HG03039 (cell line): ENCODE data around the gene RNF25.
A peak's percentile ranks its signal among the peaks of the same experiment; 100 is the strongest.

Source experiments
- ATAC-seq: cut with Tn5 transposase; IDR thresholded peaks from one replicate; pipeline ENCODE4 v1.9.1; 2021; ENCODE audit warnings: mild to moderate bottlenecking, moderate library complexity; ENCODE audit not compliant: unreplicated experiment

RNF25 gene, protein sequence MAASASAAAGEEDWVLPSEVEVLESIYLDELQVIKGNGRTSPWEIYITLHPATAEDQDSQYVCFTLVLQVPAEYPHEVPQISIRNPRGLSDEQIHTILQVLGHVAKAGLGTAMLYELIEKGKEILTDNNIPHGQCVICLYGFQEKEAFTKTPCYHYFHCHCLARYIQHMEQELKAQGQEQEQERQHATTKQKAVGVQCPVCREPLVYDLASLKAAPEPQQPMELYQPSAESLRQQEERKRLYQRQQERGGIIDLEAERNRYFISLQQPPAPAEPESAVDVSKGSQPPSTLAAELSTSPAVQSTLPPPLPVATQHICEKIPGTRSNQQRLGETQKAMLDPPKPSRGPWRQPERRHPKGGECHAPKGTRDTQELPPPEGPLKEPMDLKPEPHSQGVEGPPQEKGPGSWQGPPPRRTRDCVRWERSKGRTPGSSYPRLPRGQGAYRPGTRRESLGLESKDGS

DNA sequence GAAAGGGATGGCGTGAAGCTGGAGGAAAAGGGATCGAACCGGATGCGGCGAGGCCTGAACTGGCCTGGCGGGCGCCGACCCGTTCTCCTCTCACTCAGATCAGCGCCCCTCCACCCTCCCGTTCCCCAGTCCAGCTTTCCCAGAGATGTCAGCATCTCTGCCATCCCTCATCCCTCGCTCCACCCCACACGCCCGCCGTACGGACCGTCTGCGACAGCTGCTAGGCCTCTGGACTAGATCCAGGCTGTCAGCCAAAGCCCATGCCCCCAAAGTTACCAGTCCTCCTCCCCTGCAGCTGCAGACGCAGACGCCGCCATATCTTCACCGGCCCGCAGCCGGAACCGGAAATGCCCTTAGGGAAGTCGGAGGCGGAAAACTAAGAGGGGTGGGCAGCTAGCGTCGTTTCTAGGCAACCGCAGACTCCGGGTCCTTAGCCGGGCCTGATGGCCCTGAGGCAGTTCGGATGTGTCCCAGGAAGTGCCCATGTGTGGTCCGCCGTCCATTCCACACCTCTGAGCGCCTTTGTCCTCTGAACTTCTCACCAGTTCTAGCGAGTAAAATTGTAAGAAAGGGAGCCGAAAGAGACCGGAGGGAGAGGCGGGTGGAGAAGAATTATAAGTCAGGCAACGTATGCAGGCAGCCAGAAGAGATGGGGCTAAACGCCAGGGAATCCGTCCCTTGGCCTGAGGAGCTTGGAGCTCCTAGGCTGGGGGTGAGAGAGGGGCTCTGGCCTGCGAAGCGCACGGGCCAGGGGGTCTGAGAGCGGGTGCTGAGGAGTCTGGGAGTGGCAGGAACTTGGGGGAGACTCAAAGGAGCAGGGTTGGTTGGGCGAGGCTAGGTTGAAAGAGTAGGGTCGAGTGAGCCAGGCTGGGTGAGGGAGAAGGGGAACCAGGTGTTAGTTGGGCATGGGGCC is at the start of gene RNF25, which contains the start of gene STK36:
Gene RNF25 (minus strand): TSS at position 349 of the 913 bp plus-strand sequence. CDS start 32 bp downstream, at position 317.
Gene STK36 (plus strand): TSS at position 433 of the 913 bp plus-strand sequence. CDS start 744 bp downstream, outside the sequence.
- ATAC-seq, result peak; percentile 96

DNA sequence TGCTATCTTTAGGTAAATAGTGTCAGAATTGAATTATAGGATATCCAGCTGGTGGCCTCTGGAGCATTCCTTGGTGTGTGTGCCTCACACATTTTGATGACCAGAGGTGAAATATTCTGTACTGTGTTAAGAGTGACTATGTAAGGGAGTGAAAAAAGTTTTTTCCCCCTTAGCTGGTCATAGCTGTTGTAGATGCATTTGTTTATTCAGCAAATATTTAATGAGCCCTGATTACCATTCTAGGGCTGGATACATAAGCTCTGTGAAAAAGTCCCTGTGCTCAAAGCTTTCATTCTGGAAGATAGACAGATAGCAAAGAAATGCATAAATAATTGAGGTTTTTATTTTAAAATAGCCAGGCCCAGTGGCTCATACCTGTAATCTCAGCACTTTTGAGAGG is 49.7 kb upstream of the RNF25 start:
- ATAC-seq, result no peak

DNA sequence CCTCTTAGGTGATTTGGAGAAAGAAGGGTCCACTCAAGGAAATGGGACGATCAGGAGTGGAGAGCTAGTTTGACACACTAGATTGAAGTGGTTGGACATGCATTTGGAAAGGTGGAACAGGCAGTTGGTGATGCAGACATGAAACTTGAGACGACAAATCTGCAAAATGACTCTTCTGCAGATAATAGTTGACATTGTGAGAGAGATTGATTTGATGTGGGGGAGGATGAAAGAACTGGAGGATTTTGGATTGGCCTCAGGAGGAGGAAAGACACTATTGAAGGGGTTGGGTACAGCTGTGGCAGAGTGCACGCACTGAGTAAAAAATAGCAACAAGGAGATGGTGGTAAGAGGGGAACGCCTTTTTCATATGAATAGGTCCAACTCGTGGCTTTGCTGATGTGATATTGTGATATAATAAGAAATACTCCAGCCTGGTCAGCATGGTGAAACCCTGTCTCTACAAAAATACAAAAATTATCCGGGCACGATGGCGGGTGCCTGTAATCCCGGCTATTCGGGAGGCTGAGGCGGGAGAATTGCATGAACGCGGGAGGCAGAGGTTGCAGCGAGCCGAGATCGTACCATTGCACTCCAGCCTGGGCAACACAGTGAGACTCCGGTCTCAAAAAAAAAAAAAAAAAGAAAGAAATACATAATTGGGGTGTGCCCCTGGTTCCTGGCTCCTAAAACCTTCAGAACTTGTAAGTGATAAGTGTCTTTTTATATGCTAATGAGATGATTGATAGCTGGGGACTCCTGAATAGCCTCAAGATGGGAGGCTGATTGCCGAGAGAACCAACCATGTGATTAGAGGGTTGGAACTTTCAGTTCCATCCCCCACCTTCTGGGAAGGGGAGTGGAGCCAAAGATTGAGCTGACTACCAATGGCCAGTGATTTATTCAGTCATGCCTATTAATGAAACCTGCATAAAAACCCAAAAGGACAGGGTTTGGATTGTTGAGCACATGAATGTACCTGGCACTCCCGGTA is 48.5 kb upstream of the RNF25 start:
- no peak for ATAC-seq

DNA sequence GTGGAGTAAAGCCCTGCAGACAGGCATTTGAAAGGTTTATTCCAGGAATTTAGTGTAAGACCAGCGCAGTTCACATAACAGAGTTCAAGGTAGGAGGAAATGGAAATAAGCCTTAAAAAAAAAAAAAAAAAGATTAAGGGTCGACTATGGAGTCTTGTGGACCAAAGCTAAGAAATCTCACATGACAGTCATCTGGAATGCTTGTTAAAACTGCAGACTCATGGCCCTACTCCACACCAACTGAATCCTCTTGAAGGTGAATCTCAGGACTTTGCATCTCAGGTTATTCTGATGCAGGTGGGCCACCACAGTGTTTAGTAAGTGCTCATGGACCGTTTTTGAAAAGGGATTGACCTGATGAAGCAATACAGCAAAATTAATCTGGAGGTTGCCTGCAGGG is 47.7 kb upstream of the RNF25 start:
- no peak for ATAC-seq

DNA sequence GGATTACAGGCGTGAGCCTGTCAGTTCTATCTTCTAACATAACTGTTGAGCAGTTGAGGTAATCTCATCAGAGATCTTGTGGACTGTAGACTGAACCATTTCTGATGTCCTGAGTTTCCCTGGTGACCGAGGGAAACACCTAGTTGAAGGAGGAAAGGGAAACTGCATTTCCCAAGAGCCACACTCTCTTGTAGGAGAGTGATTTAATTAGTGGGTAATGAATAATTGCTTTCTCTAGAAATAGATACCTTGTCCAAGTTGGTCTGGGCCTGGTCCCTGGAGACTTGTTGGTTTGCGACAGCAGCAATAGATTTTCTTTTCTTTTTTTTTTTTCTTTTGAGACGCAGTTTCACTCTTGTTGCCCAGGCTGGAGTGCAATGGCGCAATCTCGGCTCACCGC is 46.3 kb upstream of the RNF25 start:
- no peak for ATAC-seq

DNA sequence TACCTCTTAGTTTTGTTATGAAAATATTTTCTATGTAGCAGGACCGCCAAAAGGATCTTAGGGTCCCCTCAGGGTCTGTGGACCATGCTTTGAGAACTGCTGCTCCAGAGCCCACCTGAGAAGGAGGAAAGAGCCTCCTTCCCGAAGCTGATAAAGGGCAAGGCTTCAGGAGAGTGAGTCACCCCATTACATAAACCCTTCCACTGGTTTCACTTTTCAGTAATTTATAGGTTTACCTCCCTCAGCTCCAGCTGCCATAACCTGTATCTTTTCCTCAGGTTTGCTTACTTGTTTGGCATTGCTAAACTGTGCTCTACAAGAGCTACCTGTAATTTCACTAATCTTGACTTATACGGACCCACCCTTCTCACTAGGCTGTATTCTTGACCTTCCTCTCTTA is 45.5 kb upstream of the RNF25 start:
- no peak for ATAC-seq

DNA sequence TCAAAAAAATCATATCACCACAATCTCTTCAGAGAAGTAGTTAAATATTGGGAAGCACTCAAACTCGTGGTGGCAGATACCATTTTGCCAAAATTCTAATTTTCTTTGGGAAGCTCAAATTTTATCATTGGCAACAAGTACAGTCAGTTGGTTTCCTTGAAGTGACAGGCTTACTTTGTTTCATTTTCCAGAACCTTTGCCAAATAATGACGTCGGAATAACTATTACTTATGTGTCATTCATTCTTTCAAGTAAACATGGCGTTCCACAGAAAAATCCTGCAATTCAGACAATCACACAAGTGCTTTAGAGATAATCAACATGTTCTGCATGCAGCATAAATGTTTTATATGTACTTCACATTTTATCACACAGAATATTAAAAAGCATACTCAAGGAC is 44.3 kb upstream of the RNF25 start:
- no peak for ATAC-seq

DNA sequence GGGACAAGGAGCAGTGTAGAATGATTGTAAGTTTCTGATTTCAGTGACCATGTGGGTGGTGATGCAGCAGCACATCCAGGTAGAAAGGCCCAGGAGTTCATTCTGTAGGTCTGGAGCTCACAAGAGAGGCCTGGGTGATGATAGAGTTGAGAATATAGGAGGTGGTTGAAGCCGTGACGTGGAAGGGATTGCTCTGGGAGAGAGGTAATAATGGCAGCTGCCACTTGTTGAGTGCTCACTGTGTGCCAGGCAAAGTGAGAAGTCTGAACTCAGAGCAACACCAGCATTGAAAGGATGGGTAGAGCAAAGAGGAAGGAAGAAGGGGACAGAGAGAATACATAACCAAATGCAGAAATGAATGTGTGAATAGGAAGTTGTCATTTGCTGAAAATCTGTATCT is 42.1 kb upstream of the RNF25 start:
- no peak for ATAC-seq

DNA sequence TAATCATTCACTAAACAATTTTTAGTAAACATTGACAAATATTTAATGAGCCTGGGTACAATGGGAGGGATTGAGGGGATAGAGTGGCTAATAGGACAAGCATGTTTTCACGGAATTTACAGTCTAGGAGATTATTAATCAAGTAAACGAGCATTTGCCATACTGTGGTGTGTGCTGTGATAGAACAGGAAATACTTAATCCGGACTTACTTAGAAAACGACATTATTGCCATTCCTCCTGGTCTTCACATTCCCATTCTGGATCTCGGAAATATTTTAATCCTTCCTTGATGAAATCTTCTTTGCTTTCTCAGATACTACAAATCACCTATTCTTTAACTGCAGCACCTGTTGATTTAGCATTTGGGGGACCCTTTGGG is 39.7 kb upstream of the RNF25 start:
- ATAC-seq, result no peak

DNA sequence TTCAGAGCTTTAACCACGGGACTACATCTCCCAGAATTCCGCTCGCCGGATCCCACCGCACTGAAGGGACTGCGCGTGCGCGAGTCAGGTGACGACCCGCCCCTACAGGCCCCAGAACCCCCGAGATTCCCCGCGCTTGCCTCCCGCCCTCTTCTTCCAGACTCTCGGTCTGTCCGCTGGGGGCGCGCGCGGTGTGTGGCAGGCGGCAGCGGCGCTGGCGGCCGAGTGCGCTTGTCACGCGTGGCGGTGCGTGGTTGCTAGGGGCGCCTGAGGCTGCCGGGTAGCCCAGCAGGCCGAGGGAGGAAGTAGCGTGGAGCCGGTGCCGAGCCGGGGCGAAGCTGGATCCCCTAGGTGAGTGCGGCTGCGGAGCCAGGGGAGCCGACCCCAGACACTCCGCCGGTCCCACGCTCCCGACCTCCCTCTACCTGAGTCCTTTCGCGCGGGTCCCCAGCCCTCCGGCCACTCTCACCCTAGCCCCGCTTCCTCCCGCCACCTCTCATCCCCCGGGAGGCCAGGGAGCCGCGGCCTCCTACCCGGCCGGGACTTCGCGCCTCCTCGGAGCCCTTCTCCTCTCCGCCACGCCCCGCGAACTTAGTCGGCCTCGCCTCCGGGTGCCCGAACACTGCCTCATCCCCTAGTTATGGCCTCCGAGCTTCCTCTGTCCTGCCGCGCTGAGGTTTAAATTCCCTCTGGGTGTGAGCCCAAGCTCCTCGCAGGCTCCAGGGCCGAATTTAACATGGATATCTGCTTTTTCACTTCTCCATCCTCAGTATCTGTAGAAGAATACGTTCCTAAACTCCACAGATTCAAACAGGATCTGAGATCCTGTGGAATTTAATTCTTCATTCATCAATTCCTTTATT is 39.1 kb upstream of the RNF25 start, which contains the start of gene TTLL4:
Gene TTLL4 (plus strand): TSS at position 149 of the 863 bp plus-strand sequence. CDS start 26,842 bp downstream, outside the sequence.
- ATAC-seq, result peak; percentile 86

DNA sequence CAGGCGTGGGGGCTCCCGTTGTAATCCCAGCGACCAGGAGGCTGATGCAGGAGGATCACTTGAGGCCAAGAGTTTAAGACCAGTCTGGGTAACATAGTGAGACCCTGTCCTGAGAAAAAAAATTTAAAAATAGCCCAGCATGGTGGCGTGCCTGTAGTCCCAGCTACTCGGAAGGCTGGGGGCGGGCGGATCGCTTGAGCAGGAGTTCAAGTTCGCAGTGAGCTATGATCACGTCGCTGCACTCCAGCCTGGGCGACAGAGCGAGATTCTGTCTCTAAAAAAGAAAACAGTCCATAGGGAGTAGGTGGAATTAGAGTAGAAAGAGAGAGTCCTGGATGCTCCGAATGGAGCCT is 38.5 kb upstream of the RNF25 start:
- no peak for ATAC-seq

DNA sequence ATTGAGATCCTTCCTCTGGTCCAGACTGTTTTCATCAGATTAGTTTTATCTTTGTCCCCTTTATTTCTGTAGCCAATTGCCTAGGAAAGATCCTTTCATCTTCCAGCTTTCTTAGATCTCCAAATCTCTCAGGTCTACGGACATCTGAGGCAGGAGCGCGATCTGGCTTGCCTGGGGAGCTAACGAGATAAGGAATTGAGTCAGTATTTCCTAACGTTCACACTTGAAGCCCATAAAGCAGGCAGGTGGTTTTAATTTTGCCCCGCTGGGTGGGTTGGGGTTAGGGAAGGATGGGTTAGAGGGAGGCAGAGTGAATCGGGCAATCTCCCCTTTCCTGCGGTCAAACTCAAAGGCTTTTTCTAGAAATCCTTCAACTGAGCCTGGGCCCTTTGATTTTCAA is 38.1 kb upstream of the RNF25 start:
- ATAC-seq, result no peak

DNA sequence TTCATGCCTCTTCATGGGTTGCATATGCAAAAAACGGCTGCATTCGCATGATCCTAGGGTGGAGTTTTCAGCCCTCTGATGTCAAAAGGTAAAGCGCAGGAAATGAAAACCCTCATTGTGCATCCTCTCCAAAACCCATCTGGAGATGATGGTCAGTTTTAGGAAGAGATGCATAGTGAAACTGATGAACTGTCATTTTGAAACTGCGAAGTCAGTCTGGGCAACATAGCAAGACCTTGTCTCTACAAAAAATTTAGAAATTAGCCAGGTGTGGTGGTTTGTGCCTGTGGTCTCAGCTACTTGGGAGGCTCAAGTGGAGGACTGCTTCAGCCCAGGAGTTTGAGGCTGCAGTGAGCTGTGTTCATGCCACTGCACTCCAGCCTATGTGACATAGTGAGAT is 36.3 kb upstream of the RNF25 start:
- ATAC-seq, result no peak

DNA sequence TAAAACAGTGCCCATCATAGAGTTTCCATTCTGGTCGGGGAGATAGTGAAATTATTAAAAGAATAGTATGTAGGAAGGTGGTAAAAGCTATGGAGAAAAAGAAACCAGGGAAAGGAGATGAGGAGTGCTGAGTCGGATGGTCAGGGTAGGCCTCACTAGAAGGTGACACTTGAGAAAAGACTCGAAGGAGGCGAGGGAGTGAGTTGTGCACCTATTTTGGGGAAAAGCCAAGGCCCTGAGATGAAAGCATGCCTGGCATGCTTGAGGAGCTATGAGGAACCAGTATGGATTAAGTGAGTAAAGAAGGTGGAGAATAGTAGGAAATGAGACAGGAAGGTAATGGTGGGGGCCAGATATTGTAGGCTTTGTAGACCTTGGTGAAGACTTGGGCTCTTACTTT is 31.5 kb upstream of the RNF25 start:
- no peak for ATAC-seq

DNA sequence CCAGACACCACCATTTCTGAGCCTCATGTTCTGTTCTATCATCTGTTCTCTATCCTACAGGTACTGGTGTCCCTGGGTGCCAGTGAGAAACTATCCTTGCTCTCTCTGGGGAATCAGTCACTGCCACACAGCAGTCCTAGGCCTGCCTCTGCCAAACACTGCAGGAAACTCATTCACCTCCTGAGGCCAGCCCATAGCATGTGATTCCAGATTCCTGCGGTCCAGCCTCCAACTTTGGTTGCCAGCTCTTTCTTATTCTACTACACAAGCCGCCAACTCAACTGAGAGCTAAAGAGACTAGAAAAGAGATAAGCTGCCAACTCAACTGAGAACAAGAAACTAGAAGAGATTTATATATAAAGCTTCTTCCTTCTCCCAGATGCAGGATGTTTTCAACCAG is 30.0 kb upstream of the RNF25 start:
- no peak for ATAC-seq

DNA sequence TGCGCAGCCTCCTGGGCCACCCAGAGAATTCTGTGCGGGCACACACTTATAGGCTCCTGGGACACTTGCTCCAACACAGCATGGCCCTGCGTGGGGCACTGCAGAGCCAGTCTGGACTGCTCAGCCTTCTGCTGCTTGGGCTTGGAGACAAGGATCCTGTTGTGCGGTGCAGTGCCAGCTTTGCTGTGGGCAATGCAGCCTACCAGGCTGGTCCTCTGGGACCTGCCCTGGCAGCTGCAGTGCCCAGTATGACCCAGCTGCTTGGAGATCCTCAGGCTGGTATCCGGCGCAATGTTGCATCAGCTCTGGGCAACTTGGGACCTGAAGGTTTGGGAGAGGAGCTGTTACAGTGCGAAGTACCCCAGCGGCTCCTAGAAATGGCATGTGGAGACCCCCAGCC is 27.1 kb upstream of the RNF25 start:
- ATAC-seq, result no peak

DNA sequence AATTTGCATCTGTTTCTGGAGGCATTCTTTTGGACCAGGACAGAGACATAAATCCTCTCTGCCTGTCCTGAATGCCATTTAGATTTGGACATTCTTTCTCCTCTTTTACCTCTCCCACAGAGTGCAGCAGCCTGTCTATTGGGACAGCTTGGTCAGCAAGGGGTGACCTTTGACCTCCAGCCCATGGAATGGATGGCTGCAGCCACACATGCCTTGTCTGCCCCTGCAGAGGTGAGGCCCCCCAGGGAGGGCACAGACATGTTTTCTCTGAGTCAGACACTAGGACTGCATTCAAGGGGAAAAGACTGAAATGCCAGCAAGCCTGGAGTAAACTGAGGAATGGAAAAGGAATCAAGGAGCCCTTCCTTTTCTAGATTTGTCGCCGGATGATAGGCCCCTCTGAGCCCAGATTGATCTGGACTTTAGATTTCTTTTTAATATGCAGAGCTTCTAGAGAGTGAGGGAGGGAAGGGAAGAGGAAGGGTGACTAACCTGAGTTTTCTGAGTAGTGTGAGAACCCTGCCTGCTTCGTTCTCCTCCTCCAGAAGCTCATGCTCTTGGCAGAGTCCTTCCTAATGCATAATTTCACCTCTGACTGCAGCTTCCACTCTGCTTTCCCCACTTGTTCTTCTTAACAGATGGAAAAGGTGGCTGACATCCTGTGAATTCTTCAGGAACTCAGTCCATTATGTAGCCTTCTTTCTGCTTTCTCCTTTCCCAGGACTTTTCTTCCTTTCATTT is 22.8 kb upstream of the RNF25 start:
- no peak for ATAC-seq

DNA sequence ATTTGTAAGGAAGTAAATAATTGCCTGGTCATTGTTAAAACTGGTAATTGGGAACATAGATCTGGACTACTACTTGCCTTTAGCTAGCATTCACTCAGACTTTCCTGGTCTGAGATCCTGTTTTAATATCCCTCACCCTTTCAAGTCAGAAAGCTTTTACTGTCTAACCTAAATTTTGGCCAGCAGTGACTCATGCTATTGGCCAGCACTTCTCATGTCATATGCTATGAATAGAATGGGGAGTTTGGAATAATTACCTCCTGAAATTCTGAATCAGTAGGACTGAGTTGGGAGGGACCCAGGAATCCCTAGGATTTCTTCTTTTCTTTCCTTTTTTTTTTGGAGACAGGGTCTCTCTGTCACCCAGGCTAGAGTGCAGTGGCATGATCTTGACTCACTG is 19.4 kb upstream of the RNF25 start:
- ATAC-seq, result no peak
